Fibroblast of lung (primary cell): ENCODE results near the gene POLR1G. TPM values are rescaled to one million over a fixed set of nuclear protein-coding genes. Genes with fewer than 3 reads are reported as not detected.

ENCODE experiments used
- DNase-seq, 2 donors: peaks; one replicate each; pipeline versions ENCODE4 v3.0.0 to v3.0.0-alpha.2; 2010; ENCODE audit warnings: low read depth in 2 of 2
- H2AFZ ChIP-seq: 2 replicates; pipeline ENCODE4 v1.5.1; 2012; ENCODE audit warnings: low read length, control low read depth, inconsistent platforms
- H3K27ac ChIP-seq: 2 replicates; pipeline ENCODE4 v1.5.1; 2011; ENCODE audit warnings: low read length, control low read depth; ENCODE audit not compliant: insufficient read depth
- H3K27me3 ChIP-seq: 2 replicates; pipeline ENCODE4 v1.5.1; 2011; ENCODE audit warnings: mild to moderate bottlenecking, low read length; ENCODE audit not compliant: control insufficient read depth, insufficient read depth
- H3K36me3 ChIP-seq: 2 replicates; pipeline ENCODE4 v1.5.1; 2011; ENCODE audit warnings: low read length; ENCODE audit not compliant: control insufficient read depth, insufficient read depth
- H3K4me1 ChIP-seq: 2 replicates; pipeline ENCODE4 v1.5.1; 2011; ENCODE audit warnings: low read length; ENCODE audit not compliant: control insufficient read depth, insufficient read depth; ENCODE audit errors: extremely low read depth
- H3K4me2 ChIP-seq: 2 replicates; pipeline ENCODE4 v1.5.1; 2011; ENCODE audit warnings: low read length, control low read depth; ENCODE audit not compliant: insufficient read depth; ENCODE audit errors: extremely low read depth
- H3K4me3 ChIP-seq, 4 experiments: fragments of 200-600 bp in 1 of 4; sonication (generic) in 1 of 4; replicated peaks in 1 of 4; 2 replicates each; pipeline ENCODE4 v1.5.1; 2011 to 2016; ENCODE audit warnings: low read length in 4 of 4, low read depth in 3 of 4, mild to moderate bottlenecking in 3 of 4, control low read depth in 2 of 4, inconsistent platforms in 1 of 4, mixed read lengths in 1 of 4; ENCODE audit not compliant: insufficient read depth in 1 of 4; ENCODE audit errors: control extremely low read depth in 1 of 4
- H3K79me2 ChIP-seq: 2 replicates; pipeline ENCODE4 v1.5.1; 2012; ENCODE audit warnings: mild to moderate bottlenecking, low read length, inconsistent platforms; ENCODE audit not compliant: control insufficient read depth, insufficient read depth
- H3K9ac ChIP-seq: 2 replicates; pipeline ENCODE4 v1.5.1; 2011; ENCODE audit warnings: mild to moderate bottlenecking, low read length, control low read depth; ENCODE audit not compliant: insufficient read depth
- H3K9me3 ChIP-seq: 2 replicates; pipeline ENCODE4 v1.5.1; 2012; ENCODE audit warnings: low read depth, low read length; ENCODE audit not compliant: control insufficient read depth, insufficient read depth
- H4K20me1 ChIP-seq: 2 replicates; pipeline ENCODE4 v1.5.1; 2011; ENCODE audit warnings: low read length; ENCODE audit not compliant: control insufficient read depth, insufficient read depth; ENCODE audit errors: extremely low read depth
- CTCF ChIP-seq, 2 donors: IDR thresholded peaks in 1 of 2; conservative IDR thresholded peaks in 1 of 2; 1 replicate in 1 of 2; 2 replicates in 1 of 2; pipeline ENCODE4 v1.5.1; 2011 to 2012; ENCODE audit warnings: low read length in 2 of 2, control low read depth in 1 of 2, inconsistent platforms in 1 of 2, low read depth in 1 of 2, mild to moderate bottlenecking in 1 of 2
- EZH2 ChIP-seq: IDR thresholded peaks from 2 replicates; pipeline ENCODE4 v1.5.1; 2012; ENCODE audit warnings: low read length, control low read depth, mild to moderate bottlenecking; ENCODE audit errors: missing control alignments
- polyA plus RNA-seq, 2 donors: library from polyadenylated mRNA; depleted of rRNA in 1 of 2; stranded (reverse) in 1 of 2; unstranded in 1 of 2; fragments of >200 nt; gene quantifications; 2 replicates each; pipeline ENCODE4 v1.2.1, GENCODE V29; 2011 to 2012; ENCODE audit warnings: missing spikeins in 1 of 2
- total RNA-seq: library from RNA; depleted of rRNA; stranded (reverse); fragments of >200 nt; gene quantifications from 2 replicates; pipeline ENCODE4 v1.2.1, GENCODE V29; 2014

POLR1G gene
- total and polyA plus RNA-seq, 2 donors (not counting 1 experiment from before 2014, with no cell fraction given): 3.6 to 4.7 TPM

- no peak overlapping the region for H3K27ac ChIP-seq
- H3K4me1 ChIP-seq: peaks cover 6% of the 10 kb centered on the region
- H4K20me1 ChIP-seq: no peaks in the 10 kb centered on the region
- no peak for TF ChIP-seq CTCF (conservative IDR thresholded peaks at IDR 0.05 in 1 of 2, IDR thresholded peaks at IDR 0.05 in 1 of 2; ENCODE audit: low read depth in 1 of 2, low read length in 2 of 2)
- no peak for TF ChIP-seq EZH2
- peaks cover 18% of the 10 kb centered on the region for H3K36me3 ChIP-seq
- H3K27me3 ChIP-seq: no peaks in the 10 kb centered on the region
- H3K9me3 ChIP-seq: no peaks in the 10 kb centered on the region
- no peak overlapping the region for H3K4me2 ChIP-seq
- no peak for DNase-seq
- H3K79me2 ChIP-seq: peaks cover 21% of the 10 kb centered on the region
- no peak overlapping the region for H3K9ac ChIP-seq
- no peak overlapping the region for H2AFZ ChIP-seq
- no peak overlapping the region for H3K4me3 ChIP-seq
These were observed 12.4 kb downstream of the POLR1G start for GRCh38 chr19:45418802-45419201.

DNA sequence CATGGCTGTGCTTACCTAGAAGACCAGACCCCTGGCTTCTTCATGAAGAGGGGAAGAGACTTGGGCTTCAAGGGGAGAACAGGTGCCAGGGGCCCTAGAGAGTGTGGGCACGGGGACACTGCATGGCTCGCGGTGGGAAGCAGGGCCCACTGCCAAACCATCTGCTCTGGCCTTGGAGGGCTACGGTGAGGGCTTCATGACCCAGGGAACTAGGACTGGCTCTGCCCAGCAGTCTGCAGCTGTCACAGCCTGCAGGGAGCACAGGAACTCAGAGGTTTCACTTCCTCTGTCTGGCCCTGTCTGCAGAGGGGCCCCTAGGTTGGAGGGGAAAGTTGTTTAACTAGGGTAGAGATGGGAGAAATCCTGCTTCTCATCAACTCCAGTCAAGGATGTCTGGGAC, 13.0 kb downstream of the POLR1G start:
- no peaks in the 10 kb centered on the region for H3K27me3 ChIP-seq
- no peak overlapping the region for H3K4me2 ChIP-seq
- no peak overlapping the region for H2AFZ ChIP-seq
- H3K36me3 ChIP-seq: peaks cover 15% of the 10 kb centered on the region
- no peak overlapping the region for H3K27ac ChIP-seq
- H3K9me3 ChIP-seq: no peaks in the 10 kb centered on the region
- TF ChIP-seq CTCF (conservative IDR thresholded peaks at IDR 0.05 in 1 of 2, IDR thresholded peaks at IDR 0.05 in 1 of 2; ENCODE audit: low read depth in 1 of 2, low read length in 2 of 2): no peak
- TF ChIP-seq EZH2: no peak
- H3K79me2 ChIP-seq: peaks cover 21% of the 10 kb centered on the region
- H3K4me3 ChIP-seq: no peak overlapping the region
- no peaks in the 10 kb centered on the region for H4K20me1 ChIP-seq
- H3K9ac ChIP-seq: no peak overlapping the region
- DNase-seq: no peak
- H3K4me1 ChIP-seq: peaks cover 9% of the 10 kb centered on the region

GRCh38 chr19:45419895-45420294, 13.5 kb downstream of the POLR1G start:
- Histone ChIP-seq H3K4me2 (no peak overlapping the region), H2AFZ (no peak overlapping the region), H3K36me3 (peaks cover 12% of the 10 kb centered on the region), H3K27me3 (no peaks in the 10 kb centered on the region), H3K27ac (no peak overlapping the region), H3K79me2 (peaks cover 21% of the 10 kb centered on the region), H4K20me1 (no peaks in the 10 kb centered on the region), H3K9ac (no peak overlapping the region), H3K4me3 (no peak overlapping the region), H3K9me3 (no peaks in the 10 kb centered on the region), H3K4me1 (peaks cover 13% of the 10 kb centered on the region)
- TF ChIP-seq CTCF (conservative IDR thresholded peaks at IDR 0.05 in 1 of 2, IDR thresholded peaks at IDR 0.05 in 1 of 2; ENCODE audit: low read depth in 1 of 2, low read length in 2 of 2): no peak
- TF ChIP-seq EZH2: no peak
- DNase-seq: no peak
